Measurements from ENCODE around the gene PWWP2B.

PWWP2B gene

DNA sequence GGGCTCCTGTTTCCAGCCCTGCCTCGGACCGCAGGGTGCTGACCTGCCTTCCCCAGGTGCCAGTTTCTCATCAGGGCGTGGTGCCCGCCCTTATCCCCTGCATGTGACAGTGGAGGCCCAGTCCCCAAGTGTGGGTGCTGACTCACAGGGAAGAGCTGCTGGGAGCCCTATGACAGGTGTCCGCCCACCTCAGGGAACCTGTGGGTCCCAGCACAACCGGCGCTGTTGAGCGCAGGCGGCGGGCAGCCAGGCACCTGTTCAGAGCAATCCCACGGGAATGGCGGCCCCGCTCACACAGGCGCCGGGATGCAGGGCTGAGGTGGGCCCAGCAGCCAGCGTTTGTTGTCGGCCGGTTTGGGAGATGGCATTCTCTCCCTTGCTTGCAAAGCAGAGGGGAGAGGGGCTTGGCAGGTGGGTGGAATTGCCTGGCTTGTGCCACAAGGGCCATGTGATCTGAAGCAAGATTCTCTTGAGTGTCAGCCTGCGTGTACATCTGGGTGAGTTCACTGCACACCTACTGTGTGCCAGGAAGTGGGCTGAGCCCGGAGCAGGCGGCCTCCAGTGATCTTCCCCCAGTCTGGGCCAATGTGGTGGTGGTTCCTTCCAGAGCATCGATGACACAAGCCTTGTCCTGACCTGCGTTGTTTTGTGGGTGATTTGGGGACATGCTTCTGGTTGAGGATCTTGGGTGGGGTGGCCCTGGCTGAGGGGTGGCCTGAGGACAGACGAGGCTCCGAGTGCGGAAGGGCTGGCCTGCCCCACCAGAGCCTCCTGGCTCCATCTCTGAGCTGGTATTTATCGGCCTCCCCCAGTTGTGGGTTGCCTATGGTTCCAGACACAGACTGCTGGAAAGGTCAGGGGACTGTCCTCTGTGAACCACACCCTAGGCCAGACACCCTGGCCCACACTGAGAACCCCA is 2.4 kb downstream of the PWWP2B start:
- ATAC-seq (replicated peaks) (no peak), DNase-seq (no peak)
- Mint-ChIP-seq H3K36me3 (peaks cover 0 to 3% of the 10 kb centered on the region in 2 donors), H3K27ac (peak overlapping the region; percentile 31), H3K4me1 (peaks cover 42 to 57% of the 10 kb centered on the region in 2 donors), H3K9me3 (no peaks in the 10 kb centered on the region), H3K27me3 (no peaks in the 10 kb centered on the region), H3K4me3 (peak overlapping the region in 1 of 2 donors; percentile 55)

DNA sequence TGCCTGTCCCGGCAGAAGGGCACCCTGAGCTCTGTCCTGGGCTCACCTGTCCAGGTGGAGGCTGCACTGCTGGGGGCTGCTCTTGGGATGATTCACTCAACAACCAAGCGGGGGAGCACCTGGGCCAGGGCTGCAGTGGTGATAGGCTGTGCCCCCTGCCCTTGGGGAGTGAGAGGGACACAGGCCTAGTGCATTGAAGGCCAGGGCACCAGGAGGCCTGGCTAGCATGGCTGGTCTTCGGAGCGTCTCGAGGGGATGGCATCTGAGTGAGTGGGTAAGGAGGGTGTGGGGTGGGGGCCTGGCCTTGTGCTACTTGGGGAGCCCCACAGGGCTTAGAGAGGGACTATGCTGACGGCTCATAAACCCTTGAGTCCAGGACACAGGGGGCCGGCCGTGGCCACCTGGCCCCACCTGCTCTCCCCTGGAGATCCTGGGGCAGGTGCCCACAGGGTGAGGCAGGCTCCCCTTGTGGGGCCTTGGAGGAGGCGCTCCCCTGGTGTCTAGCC is 3.1 kb downstream of the PWWP2B start:
- Mint-ChIP-seq H3K4me3 (no peak overlapping the region), H3K27ac (peak overlapping the region; percentile 71), H3K27me3 (no peaks in the 10 kb centered on the region), H3K4me1 (peaks cover 36 to 49% of the 10 kb centered on the region in 2 donors), H3K9me3 (no peaks in the 10 kb centered on the region), H3K36me3 (peaks cover under 1 to 3% of the 10 kb centered on the region in 2 donors)
- DNase-seq (no peak), ATAC-seq (replicated peaks) (no peak)

DNA sequence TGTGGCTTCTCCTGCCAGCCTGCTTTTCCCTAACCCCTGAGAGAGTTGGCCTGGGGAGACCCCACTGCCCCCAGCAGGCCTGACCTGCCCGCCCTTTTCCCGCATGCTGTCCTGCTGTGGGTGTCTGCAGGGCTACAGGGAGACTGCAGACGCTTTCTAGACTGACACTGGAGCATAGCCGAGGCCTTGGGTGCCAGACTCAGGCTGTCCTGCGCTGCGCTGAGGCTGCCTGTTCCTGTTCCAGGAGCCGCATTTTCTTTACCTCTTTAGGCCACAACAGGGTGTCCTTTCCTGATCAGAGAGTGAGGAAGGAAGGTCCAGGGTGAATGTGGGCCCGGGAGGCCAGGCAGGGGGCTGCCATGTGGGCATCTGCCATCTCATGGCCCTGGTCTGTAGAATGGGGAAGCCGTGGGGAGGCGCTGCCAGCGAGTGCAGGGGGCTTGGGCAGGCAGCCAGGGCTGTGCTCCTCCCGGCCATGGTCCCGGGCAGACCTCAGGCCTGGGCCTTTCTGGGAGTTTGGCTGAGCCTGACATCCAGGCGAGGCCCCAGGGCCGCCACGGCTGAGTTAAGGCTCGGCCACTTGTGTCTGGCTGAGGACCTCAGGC is 3.6 kb downstream of the PWWP2B start:
- ATAC-seq (replicated peaks): no peak
- no peak overlapping the region for H3K4me3 Mint-ChIP-seq
- no peaks in the 10 kb centered on the region for H3K27me3 Mint-ChIP-seq
- no peak for DNase-seq
- peaks cover 34 to 45% of the 10 kb centered on the region in 2 donors for H3K4me1 Mint-ChIP-seq
- no peaks in the 10 kb centered on the region for H3K9me3 Mint-ChIP-seq
- H3K27ac Mint-ChIP-seq: peak overlapping the region; percentile 71
- H3K36me3 Mint-ChIP-seq: peaks cover 6 to 7% of the 10 kb centered on the region in 2 donors

DNA sequence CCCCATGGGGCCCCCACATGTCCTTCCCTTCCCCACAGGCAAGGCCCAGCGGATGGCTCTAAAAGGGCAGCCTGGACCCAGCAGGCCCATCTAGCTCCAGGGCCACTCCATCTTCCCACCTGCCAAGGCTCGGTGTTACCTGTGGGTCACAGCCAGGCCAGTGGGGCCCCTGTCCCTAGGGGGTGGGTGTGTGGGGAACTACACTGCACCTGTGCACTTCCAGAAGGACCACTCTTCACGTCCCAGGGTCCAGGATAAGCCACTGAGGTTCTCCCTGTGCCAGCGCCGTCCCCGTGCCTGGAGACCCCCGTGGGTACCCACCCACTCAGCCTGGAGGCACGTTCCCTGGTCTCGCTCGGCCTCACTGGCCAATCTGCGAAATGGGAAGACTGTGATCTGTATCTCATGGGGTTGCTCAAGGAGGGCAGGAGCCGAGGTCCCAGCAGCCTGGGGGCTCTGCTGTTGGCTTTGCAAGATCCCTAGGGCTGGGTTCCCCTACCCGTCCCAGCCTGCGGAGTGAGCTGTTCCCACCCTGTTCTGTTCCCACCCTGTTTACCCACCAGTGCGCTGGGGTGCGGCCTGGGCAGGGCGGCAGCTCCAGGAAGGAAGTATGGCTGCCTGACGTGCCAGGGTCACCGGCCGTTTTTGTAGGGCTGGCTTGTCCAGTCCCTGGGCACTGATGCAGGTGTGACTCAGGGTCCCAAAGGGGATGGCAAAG is 4.6 kb downstream of the PWWP2B start:
- peaks cover 34 to 45% of the 10 kb centered on the region in 2 donors for H3K4me1 Mint-ChIP-seq
- H3K9me3 Mint-ChIP-seq: no peaks in the 10 kb centered on the region
- H3K4me3 Mint-ChIP-seq: peak overlapping the region in 1 of 2 donors; percentile 11
- H3K27ac Mint-ChIP-seq: no peak overlapping the region
- no peaks in the 10 kb centered on the region for H3K27me3 Mint-ChIP-seq
- DNase-seq (no peak), ATAC-seq (replicated peaks) (no peak)
- peaks cover 9 to 15% of the 10 kb centered on the region in 2 donors for H3K36me3 Mint-ChIP-seq

DNA sequence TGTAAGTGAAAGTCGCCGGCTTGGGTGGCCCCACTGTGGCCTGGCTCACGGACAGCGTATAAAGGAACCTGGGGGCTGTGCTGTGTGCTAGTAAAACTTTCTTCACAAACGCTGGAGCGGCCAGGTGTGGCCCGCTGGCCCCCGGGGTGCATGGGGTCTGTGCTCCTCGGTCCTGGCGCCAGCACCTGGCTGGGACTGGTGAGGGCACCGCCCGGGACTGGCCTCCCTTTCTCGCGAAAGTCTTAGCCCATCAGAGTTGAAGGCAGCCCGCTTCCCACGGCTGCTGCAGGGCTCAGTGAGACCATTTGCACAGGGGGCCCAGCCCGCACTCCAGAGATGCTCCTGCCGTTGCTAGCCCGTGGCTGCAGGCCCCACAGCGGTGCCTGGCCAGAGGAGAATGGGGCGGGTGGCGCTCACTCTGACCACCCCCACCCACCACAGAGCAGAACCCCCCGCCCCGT is 5.8 kb downstream of the PWWP2B start:
- no peak for ATAC-seq (replicated peaks)
- Mint-ChIP-seq H3K9me3 (no peaks in the 10 kb centered on the region), H3K27me3 (no peaks in the 10 kb centered on the region), H3K36me3 (peaks cover 15 to 22% of the 10 kb centered on the region in 2 donors), H3K4me1 (peaks cover 37 to 51% of the 10 kb centered on the region in 2 donors), H3K4me3 (no peak overlapping the region), H3K27ac (no peak overlapping the region)
- DNase-seq: no peak

DNA sequence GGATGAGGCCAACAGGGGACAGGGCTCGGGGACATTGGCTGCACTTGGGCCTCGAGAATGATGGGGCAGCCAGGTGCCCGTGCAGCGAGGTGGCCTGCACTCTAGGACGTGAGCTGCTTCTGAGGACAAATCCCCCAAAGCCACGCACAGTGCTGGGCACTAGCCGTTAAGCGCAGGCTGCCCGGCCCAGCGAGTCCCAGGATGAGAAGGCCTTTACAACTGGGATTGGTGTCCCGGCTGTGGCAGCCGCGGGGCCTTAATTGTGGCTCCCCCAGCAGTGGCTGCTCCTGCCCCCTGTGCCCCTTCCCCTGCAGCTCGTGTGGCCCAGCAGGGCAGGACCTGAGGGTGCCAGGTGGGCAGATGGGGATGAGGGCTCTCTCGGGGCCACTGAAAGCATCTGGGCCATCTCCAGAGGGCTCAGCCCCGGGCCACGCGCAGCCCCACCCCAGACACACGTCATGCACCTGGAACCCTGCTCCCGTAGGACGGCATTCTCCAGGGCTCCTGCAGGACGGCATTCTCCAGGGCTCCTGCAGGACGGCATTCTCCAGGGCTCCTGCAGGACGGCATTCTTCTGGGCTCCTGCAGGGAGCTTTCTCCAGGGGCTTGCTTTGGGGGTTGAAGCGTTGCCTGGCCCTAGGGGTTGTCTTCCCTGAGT is 6.6 kb downstream of the PWWP2B start:
- H3K27ac Mint-ChIP-seq: no peak overlapping the region
- peaks cover 16 to 23% of the 10 kb centered on the region in 2 donors for H3K36me3 Mint-ChIP-seq
- H3K4me1 Mint-ChIP-seq: peaks cover 38 to 51% of the 10 kb centered on the region in 2 donors
- DNase-seq (no peak), ATAC-seq (replicated peaks) (no peak)
- no peaks in the 10 kb centered on the region for H3K9me3 Mint-ChIP-seq
- no peaks in the 10 kb centered on the region for H3K27me3 Mint-ChIP-seq
- H3K4me3 Mint-ChIP-seq: no peak overlapping the region

DNA sequence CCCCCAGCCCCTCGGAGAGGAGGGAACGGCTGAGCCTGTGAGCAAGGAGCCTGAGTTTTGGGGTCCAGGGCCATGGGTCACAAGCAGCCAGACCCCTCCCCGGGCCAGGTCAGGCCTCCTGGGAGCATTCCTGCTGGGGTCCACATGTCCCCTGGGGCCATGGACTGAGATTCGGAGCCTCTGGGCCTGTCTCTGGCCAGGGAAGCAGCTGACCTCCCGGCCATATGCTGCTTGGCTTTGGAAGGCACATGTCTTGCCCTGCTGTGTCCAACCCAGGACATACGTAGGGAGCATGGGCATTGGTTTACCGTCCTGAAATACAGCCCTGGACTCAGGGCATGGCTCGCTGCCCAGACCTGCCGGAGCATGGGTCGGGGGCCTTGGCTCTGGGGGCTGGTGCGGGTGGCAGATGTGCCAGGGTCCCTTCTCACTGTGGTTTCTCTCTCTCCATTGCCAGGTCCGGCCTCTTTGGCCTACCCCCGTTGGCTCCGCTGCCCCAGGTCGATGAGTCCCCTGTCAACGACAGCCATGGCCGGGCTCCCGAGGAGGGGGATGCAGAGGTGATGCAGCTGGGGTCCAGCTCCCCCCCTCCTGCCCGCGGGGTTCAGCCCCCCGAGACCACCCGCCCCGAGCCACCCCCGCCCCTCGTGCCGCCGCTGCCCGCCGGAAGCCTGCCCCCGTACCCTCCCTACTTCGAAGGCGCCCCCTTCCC is 7.3 kb downstream of the PWWP2B start:
- Mint-ChIP-seq H3K9me3 (no peaks in the 10 kb centered on the region), H3K27me3 (no peaks in the 10 kb centered on the region), H3K4me3 (no peak overlapping the region), H3K4me1 (peaks cover 36 to 51% of the 10 kb centered on the region in 2 donors), H3K27ac (no peak overlapping the region), H3K36me3 (peaks cover 16 to 23% of the 10 kb centered on the region in 2 donors)
- DNase-seq: no peak
- no peak for ATAC-seq (replicated peaks)

DNA sequence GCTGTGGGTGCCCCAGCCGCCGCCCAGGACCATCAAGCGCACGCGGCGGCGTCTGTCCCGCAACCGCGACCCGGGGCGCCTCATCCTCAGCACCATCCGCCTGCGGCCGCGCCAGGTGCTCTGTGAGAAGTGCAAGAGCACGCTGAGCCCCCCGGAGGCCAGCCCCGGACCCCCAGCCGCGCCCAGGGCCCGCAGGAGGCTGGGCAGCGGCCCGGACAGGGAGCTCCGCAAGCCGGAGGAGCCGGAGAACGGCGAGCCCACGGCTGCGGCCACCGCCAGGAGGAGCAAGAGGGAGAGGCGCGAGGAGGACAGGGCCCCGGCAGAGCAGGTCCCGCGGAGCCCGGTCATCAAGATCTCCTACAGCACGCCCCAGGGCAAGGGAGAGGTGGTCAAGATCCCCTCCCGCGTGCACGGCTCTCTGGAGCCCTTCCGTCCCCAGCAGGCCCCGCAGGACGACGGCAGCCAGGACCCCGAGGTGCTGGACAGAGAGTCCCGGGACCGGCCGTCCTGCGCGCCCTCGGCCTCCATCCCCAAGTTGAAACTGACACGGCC is 8.0 kb downstream of the PWWP2B start:
- Mint-ChIP-seq H3K36me3 (peaks cover 19 to 27% of the 10 kb centered on the region in 2 donors), H3K4me3 (no peak overlapping the region), H3K27me3 (no peaks in the 10 kb centered on the region), H3K27ac (no peak overlapping the region), H3K4me1 (peaks cover 34 to 49% of the 10 kb centered on the region in 2 donors), H3K9me3 (no peaks in the 10 kb centered on the region)
- ATAC-seq (replicated peaks) (no peak), DNase-seq (no peak)

DNA sequence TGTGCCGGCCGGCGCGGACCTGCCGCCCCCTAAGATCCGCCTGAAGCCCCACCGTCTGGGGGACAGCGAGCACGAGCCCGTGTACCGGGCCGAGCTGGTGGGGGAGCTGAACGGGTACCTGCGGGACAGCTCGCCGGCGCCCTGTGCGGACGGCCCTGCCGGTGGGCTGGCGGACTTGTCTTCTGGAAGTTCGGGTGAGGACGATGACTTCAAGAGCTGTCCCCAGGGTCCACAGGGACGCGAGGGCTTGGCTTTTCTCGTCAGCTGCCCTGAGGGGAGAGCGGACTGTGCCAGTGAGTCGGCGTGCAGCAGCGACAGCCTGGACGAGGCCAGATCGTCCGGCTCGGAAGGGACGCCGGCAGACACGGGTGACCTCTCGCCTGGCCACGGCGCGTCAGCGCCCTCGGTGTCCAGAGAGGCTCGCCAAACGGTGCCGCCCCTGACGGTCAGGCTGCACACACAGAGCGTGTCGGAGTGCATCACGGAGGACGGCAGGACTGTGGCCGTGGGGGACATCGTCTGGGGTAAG is 8.5 kb downstream of the PWWP2B start:
- Mint-ChIP-seq H3K9me3 (no peaks in the 10 kb centered on the region), H3K4me3 (no peak overlapping the region), H3K27ac (peak overlapping the region; percentile 62), H3K36me3 (peaks cover 20 to 30% of the 10 kb centered on the region in 2 donors), H3K27me3 (no peaks in the 10 kb centered on the region), H3K4me1 (peaks cover 34 to 49% of the 10 kb centered on the region in 2 donors)
- ATAC-seq (replicated peaks): no peak
- DNase-seq: no peak

DNA sequence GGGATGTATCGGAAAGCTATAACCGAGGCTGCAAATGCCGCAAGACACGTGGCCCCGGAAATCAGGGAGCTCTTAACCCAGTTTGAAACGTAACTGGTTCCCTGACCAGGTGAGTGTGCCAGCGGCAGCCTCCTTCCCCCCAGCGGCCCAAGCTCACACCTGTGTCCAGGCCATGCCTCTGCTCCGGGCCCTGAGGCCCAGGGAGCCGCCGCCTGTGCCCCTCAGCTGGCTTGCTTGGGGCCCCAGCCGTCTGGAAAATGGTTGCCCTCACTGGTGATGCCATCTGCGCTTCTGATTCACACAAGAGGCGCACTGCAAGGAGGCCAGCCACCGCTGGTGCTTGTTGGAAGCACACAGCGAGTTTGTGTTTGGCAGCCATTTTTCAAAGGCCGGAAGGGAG is 9.2 kb downstream of the PWWP2B start:
- Mint-ChIP-seq H3K4me1 (peaks cover 31 to 49% of the 10 kb centered on the region in 2 donors), H3K36me3 (peaks cover 20 to 30% of the 10 kb centered on the region in 2 donors), H3K27me3 (no peaks in the 10 kb centered on the region), H3K9me3 (no peaks in the 10 kb centered on the region), H3K4me3 (no peak overlapping the region), H3K27ac (no peak overlapping the region)
- DNase-seq (no peak), ATAC-seq (replicated peaks) (no peak)

DNA sequence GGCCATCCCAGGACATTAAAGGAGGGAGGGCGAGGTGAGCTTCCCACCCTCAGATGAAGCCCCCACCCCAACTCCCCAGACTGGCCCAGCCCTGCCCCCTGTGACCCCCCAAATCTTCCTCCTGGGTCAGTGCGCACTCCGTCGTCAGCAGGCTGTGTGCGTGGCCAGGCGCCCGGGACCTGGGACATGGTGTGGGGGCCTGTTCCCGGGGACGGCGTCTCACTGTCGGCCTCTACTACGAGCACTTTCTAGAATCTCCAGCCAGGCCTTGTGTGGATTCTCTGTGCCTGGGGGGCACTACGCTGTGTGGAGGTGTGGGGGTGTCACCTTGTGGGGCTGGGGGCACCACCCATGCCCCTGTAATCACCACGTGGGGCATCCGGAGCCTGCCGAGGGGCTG is 9.8 kb downstream of the PWWP2B start:
- Mint-ChIP-seq H3K4me3 (no peak overlapping the region), H3K36me3 (peaks cover 20 to 30% of the 10 kb centered on the region in 2 donors), H3K4me1 (peaks cover 28 to 49% of the 10 kb centered on the region in 2 donors), H3K9me3 (no peaks in the 10 kb centered on the region), H3K27me3 (no peaks in the 10 kb centered on the region), H3K27ac (no peak overlapping the region)
- DNase-seq (no peak), ATAC-seq (replicated peaks) (no peak)

DNA sequence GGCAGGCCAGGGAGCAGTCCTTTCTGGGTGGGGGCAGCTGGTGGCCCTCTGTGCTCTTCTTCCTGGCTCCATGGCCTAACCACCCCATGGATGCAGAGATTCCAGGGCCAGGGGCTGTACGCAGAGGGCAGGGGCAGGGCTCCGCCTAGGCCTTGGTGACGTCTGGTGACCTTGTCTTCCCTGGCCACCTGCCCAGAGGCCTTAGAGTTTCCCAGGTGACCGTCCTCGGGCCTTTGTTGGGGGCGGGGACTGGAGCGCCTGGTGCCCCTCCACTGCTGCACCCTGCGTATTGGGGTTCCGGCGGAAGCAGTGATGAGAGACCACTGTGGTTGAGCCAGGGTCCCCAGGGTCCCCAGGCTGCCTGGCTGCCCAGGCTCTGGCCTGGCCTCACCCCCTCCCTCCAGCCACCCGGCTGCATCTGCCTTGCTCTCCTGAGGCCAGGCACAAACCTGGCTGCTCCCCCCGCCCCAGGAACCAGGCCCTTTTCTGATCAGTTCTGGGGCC is 10.3 kb downstream of the PWWP2B start:
- H3K36me3 Mint-ChIP-seq: peaks cover 20 to 30% of the 10 kb centered on the region in 2 donors
- H3K4me1 Mint-ChIP-seq: peaks cover 27 to 54% of the 10 kb centered on the region in 2 donors
- no peaks in the 10 kb centered on the region for H3K27me3 Mint-ChIP-seq
- no peak for DNase-seq
- H3K4me3 Mint-ChIP-seq: peak overlapping the region; percentile 75 to 84
- H3K27ac Mint-ChIP-seq: peak overlapping the region; percentile 95
- ATAC-seq (replicated peaks): peak; percentile 17 to 24
- H3K9me3 Mint-ChIP-seq: no peaks in the 10 kb centered on the region
